Body of pancreas (tissue), 4 donors: ENCODE results near the gene PIK3CD.

ENCODE experiments used
- POLR2A ChIP-seq, 3 donors: fragments of 450-650 bp; IDR thresholded peaks; one replicate each; pipeline ENCODE4 v1.6.1; 2016; ENCODE audit warnings: antibody characterized with exemption in 3 of 3, mild to moderate bottlenecking in 2 of 3
- TF ChIP-seq, protein P1 (sequence below), 7 experiments: fragments of 450-650 bp in 4 of 7; fragments of 200-600 bp in 3 of 7; sonication (generic) in 3 of 7; IDR thresholded peaks; one replicate each; pipeline ENCODE4 v1.5.1; 2016 to 2019; ENCODE audit warnings: antibody characterized with exemption in 7 of 7

DNA sequence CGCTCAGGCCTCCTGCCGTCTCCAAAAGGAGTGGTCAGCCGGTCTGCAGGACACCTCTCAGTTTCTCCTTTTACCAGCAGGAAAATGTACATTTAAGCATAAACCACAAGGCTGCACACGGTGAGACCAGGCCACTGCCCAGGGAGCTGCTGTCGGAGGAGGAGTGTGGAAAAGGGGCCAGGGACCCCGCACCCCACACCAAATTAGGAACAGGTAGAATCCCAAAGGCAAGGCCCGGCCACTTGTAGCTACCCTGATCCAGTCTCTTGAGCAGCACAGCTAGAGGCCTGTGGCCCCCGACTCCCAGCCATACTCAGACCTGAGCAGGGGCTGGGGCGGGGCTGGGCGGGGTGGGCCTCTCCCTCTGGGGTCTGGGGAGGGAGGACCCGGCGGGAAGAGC lies 78.0 kb downstream of the PIK3CD start:
- TF ChIP-seq, protein P1, sequence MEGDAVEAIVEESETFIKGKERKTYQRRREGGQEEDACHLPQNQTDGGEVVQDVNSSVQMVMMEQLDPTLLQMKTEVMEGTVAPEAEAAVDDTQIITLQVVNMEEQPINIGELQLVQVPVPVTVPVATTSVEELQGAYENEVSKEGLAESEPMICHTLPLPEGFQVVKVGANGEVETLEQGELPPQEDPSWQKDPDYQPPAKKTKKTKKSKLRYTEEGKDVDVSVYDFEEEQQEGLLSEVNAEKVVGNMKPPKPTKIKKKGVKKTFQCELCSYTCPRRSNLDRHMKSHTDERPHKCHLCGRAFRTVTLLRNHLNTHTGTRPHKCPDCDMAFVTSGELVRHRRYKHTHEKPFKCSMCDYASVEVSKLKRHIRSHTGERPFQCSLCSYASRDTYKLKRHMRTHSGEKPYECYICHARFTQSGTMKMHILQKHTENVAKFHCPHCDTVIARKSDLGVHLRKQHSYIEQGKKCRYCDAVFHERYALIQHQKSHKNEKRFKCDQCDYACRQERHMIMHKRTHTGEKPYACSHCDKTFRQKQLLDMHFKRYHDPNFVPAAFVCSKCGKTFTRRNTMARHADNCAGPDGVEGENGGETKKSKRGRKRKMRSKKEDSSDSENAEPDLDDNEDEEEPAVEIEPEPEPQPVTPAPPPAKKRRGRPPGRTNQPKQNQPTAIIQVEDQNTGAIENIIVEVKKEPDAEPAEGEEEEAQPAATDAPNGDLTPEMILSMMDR (IDR thresholded peaks at IDR 0.05) = no peak
- TF ChIP-seq POLR2A (IDR thresholded peaks at IDR 0.05) = no peak
